OCI-LY7 (cell line): Measurements from ENCODE around the gene XIRP2.

Experiments used
- EZH2phosphoT487 ChIP-seq: fragments of 200-600 bp; sonication (generic); IDR thresholded peaks from 2 replicates; pipeline ENCODE4 v1.6.1; 2018; ENCODE audit warnings: low read depth, borderline replicate concordance, mild to moderate bottlenecking, mixed run types, antibody characterized with exemption, low read length, moderate library complexity, mixed read lengths
- TF ChIP-seq, protein P1 (sequence below): fragments of 200-600 bp; sonication (generic); conservative IDR thresholded peaks from 2 replicates; pipeline ENCODE4 v1.5.1; 2014; ENCODE audit warnings: mild to moderate bottlenecking, antibody characterized with exemption, low read length, moderate library complexity, mixed read lengths

DNA sequence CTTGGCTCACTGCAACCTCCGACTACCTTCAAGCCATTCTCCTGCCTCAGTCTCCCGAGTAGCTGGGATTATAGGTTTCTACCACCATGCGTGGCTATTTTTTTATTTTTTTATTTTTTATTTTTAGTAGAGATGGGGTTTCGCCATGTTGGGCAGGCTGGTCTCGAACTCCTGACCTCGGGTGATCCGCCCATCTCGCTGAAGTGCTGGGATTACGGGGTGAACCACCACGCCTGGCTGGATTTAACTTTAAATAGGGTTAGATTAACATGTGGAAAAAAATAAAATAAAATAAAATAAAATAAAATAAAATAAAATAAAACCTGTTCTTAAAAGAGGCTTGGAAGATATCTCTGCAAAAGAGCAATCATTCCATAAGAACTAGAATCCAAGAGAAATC is 170.9 kb downstream of the XIRP2 start:
- TF ChIP-seq, protein P1, sequence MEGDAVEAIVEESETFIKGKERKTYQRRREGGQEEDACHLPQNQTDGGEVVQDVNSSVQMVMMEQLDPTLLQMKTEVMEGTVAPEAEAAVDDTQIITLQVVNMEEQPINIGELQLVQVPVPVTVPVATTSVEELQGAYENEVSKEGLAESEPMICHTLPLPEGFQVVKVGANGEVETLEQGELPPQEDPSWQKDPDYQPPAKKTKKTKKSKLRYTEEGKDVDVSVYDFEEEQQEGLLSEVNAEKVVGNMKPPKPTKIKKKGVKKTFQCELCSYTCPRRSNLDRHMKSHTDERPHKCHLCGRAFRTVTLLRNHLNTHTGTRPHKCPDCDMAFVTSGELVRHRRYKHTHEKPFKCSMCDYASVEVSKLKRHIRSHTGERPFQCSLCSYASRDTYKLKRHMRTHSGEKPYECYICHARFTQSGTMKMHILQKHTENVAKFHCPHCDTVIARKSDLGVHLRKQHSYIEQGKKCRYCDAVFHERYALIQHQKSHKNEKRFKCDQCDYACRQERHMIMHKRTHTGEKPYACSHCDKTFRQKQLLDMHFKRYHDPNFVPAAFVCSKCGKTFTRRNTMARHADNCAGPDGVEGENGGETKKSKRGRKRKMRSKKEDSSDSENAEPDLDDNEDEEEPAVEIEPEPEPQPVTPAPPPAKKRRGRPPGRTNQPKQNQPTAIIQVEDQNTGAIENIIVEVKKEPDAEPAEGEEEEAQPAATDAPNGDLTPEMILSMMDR = no peak
- no peak for TF ChIP-seq EZH2phosphoT487
